PC-9 (cell line): ENCODE measurements around the gene SND1. TPM values are rescaled to one million over a fixed set of nuclear protein-coding genes. Genes with fewer than 3 reads are reported as not detected.

Experiments used
- BruUV-seq: library from RNA; stranded (reverse); fragments of 400-500 nt; replicated peaks from 2 replicates; lab custom pipeline; 2021; lab: Mats Ljungman, UMichigan
- CTCF ChIA-PET: fragments of 300-600 bp; sonication (Branson Sonifier 250); formaldehyde crosslinking; loops from one replicate; lab custom pipeline; 2022; ENCODE audit warnings: antibody characterized with exemption; lab: Charles Lee
- POLR2A ChIA-PET: fragments of 300-600 bp; sonication (Branson Sonifier 250); formaldehyde crosslinking; loops from one replicate; lab custom pipeline; 2022; ENCODE audit warnings: antibody characterized with exemption; ENCODE audit not compliant: unreplicated experiment; lab: Charles Lee
- DNase-seq, 2 experiments: peaks; one replicate each; pipeline versions ENCODE4 v3.0.0 to v3.0.0-alpha.2; 2015 to 2022; ENCODE audit warnings: mixed read lengths in 1 of 2
- H2AFZ ChIP-seq: fragments of 200-600 bp; sonication (generic); 2 replicates; pipeline ENCODE4 v1.8.1; 2017; ENCODE audit warnings: antibody characterized with exemption
- H3F3A ChIP-seq: fragments of 200-600 bp; sonication (generic); 2 replicates; pipeline ENCODE4 v1.8.1; 2017; ENCODE audit warnings: antibody characterized with exemption, mild to moderate bottlenecking, low read depth; ENCODE audit not compliant: insufficient read depth
- H3K27ac ChIP-seq: fragments of 200-600 bp; sonication (generic); 2 replicates; pipeline ENCODE4 v1.6.1; 2016; ENCODE audit warnings: mixed run types
- H3K27me3 ChIP-seq: fragments of 200-600 bp; sonication (generic); 2 replicates; pipeline ENCODE4 v1.6.1; 2016; ENCODE audit warnings: low read depth, mixed run types; ENCODE audit not compliant: insufficient read depth
- H3K36me3 ChIP-seq: fragments of 200-600 bp; sonication (generic); 2 replicates; pipeline ENCODE4 v1.6.1; 2016; ENCODE audit warnings: low read depth, mixed run types
- H3K4me1 ChIP-seq: fragments of 200-600 bp; sonication (generic); replicated peaks from 2 replicates; pipeline ENCODE4 v1.6.1; 2016; ENCODE audit warnings: mixed run types; ENCODE audit not compliant: insufficient read depth
- H3K4me2 ChIP-seq: fragments of 200-600 bp; sonication (generic); 2 replicates; pipeline ENCODE4 v1.6.1; 2017; ENCODE audit warnings: mixed run types
- H3K4me3 ChIP-seq: fragments of 200-600 bp; sonication (generic); 2 replicates; pipeline ENCODE4 v1.6.1; 2016; ENCODE audit warnings: mixed run types
- H3K79me2 ChIP-seq: fragments of 200-600 bp; sonication (generic); 2 replicates; pipeline ENCODE4 v1.6.1; 2017; ENCODE audit warnings: low read depth, mixed run types
- H3K9me2 ChIP-seq: fragments of 200-600 bp; sonication (generic); 2 replicates; pipeline ENCODE4 v1.8.1; 2017; ENCODE audit warnings: mild to moderate bottlenecking; ENCODE audit not compliant: insufficient read depth
- H3K9me3 ChIP-seq: fragments of 200-600 bp; sonication (generic); 2 replicates; pipeline ENCODE4 v1.8.1; 2016; ENCODE audit warnings: low read depth; ENCODE audit not compliant: insufficient read depth
- H4K20me1 ChIP-seq: fragments of 200-600 bp; sonication (generic); 2 replicates; pipeline ENCODE4 v1.8.1; 2017; ENCODE audit not compliant: insufficient read depth
- CTCF ChIP-seq: fragments of 200-600 bp; sonication (generic); conservative IDR thresholded peaks from 2 replicates; pipeline ENCODE4 v1.6.1; 2017; ENCODE audit warnings: mixed run types, antibody characterized with exemption, mild to moderate bottlenecking, moderate library complexity
- EZH2 ChIP-seq: fragments of 200-600 bp; sonication (generic); IDR thresholded peaks from 2 replicates; pipeline ENCODE4 v1.8.0; 2017; ENCODE audit warnings: antibody characterized with exemption, low read depth
- intact Hi-C: fragments of 100-400 bp; cut with micrococcal nuclease; formaldehyde crosslinking; loops from one replicate; pipeline ENCODE4 v1.10.0; 2022; ENCODE audit not compliant: unreplicated experiment
- total RNA-seq: library from RNA; stranded (reverse); gene quantifications from 2 replicates; pipeline ENCODE4 v1.2.3, GENCODE V29; 2021

SND1 gene
- total RNA-seq, 1 experiment from 2014 or later: 273 TPM

- H4K20me1 ChIP-seq: peaks cover 47% of the 10 kb centered on the region
- no TSS peak for BruUV-seq
- H3F3A ChIP-seq: peaks cover 11% of the 10 kb centered on the region; the same call in 1 of the 2 replicates
- H3K79me2 ChIP-seq: peaks cover 49% of the 10 kb centered on the region
- no peak overlapping the region for H2AFZ ChIP-seq
- H3K4me3 ChIP-seq: no peak overlapping the region
- H3K27ac ChIP-seq: no peak overlapping the region
- peaks cover 20% of the 10 kb centered on the region for H3K36me3 ChIP-seq
- POLR2A ChIA-PET: no interaction called here
- no peaks in the 10 kb centered on the region for H3K9me3 ChIP-seq
- CTCF ChIA-PET: no interaction called here
- no peaks in the 10 kb centered on the region for H3K27me3 ChIP-seq
- no peaks in the 10 kb centered on the region for H3K4me1 ChIP-seq
- H3K9me2 ChIP-seq: no peaks in the 10 kb centered on the region
- TF ChIP-seq EZH2 (no peak), CTCF (no peak)
- no peak for DNase-seq
- intact Hi-C loops: no loop called here
- H3K4me2 ChIP-seq: no peak overlapping the region
Measured at GRCh38 chr7:127741764-127742375, 89.9 kb downstream of the SND1 start.

- DNase-seq: no peak
- Histone ChIP-seq H3K27me3 (no peaks in the 10 kb centered on the region), H3K79me2 (peaks cover 69% of the 10 kb centered on the region), H3K4me1 (no peaks in the 10 kb centered on the region), H3K4me2 (no peak overlapping the region), H4K20me1 (peaks cover 48% of the 10 kb centered on the region), H3F3A (peaks cover 11% of the 10 kb centered on the region; the same call in 1 of the 2 replicates), H3K36me3 (peaks cover 15% of the 10 kb centered on the region), H2AFZ (no peak overlapping the region), H3K9me3 (no peaks in the 10 kb centered on the region), H3K27ac (no peak overlapping the region), H3K4me3 (no peak overlapping the region), H3K9me2 (no peaks in the 10 kb centered on the region)
- ChIA-PET CTCF (no interaction called here), POLR2A (no interaction called here)
- no TSS peak for BruUV-seq
- intact Hi-C loops: no loop called here
- TF ChIP-seq EZH2 (no peak), CTCF (no peak)
Measured at GRCh38 chr7:127745445-127745844, 93.5 kb downstream of the SND1 start.

- POLR2A ChIA-PET: interaction anchor here (0.9 kb wide), 1 partner anchor 233 kb away, joined by 3 read pairs; no protein-coding TSS in a partner anchor
- no peak for DNase-seq
- intact Hi-C loops: no loop called here
- Histone ChIP-seq H3K9me3 (no peaks in the 10 kb centered on the region), H3K27ac (no peak overlapping the region), H3K79me2 (peaks cover 93% of the 10 kb centered on the region), H4K20me1 (peaks cover 43% of the 10 kb centered on the region), H3K9me2 (no peaks in the 10 kb centered on the region), H3K27me3 (no peaks in the 10 kb centered on the region), H3K4me2 (no peak overlapping the region), H3K4me3 (no peak overlapping the region), H3K36me3 (peaks cover 15% of the 10 kb centered on the region; the same call in 1 of the 2 replicates), H2AFZ (no peak overlapping the region), H3K4me1 (no peaks in the 10 kb centered on the region), H3F3A (no peaks in the 10 kb centered on the region; the same call in 1 of the 2 replicates)
- TF ChIP-seq EZH2 (no peak), CTCF (no peak)
- no TSS peak for BruUV-seq
- CTCF ChIA-PET: no interaction called here
Measured at GRCh38 chr7:127751062-127751461, 99.1 kb downstream of the SND1 start.
